ENCODE measurements around the gene BTBD10. TPM values are rescaled to one million over a fixed set of nuclear protein-coding genes. Genes with fewer than 3 reads are reported as not detected.
"Not testable (repeated sequence)": the region's sequence is repeated elsewhere in the genome, so short reads cannot be mapped to it uniquely, and the experiment has no call there.

Gene BTBD10
- total RNA-seq, 1 experiment from 2014 or later, result 18.4 TPM

GRCh38 chr11:13405220-13405619, 57.8 kb downstream of the BTBD10 start:
- Histone ChIP-seq H3K9me3 (ENCODE audit: low read depth, low read length, poor library complexity, severe bottlenecking) (no peaks in the 10 kb centered on the region), H3K4me3 (ENCODE audit: low read depth, low read length, poor library complexity, severe bottlenecking) (no peak overlapping the region), H3K27me3 (replicated peaks; ENCODE audit: insufficient read depth, low read depth, low read length, poor library complexity) (no peaks in the 10 kb centered on the region), H3K4me1 (ENCODE audit: insufficient read depth, low read length, poor library complexity, severe bottlenecking) (no peaks in the 10 kb centered on the region), H3K27ac (ENCODE audit: low read depth, low read length, poor library complexity, severe bottlenecking) (no peak overlapping the region), H3K36me3 (ENCODE audit: insufficient read depth, low read length, poor library complexity, severe bottlenecking) (no peaks in the 10 kb centered on the region)
- TF ChIP-seq CTCF (conservative IDR thresholded peaks at IDR 0.05; ENCODE audit: low read depth, low read length), result no peak
- TF ChIP-seq EZH2 (IDR thresholded peaks at IDR 0.05; ENCODE audit: borderline replicate concordance, low read depth, low read length, poor library complexity, severe bottlenecking), result no peak
- POLR2A ChIA-PET (ENCODE audit: low non-redundant PET), result no interaction called here
- CTCF ChIA-PET, result no interaction called here
- no peak for DNase-seq (ENCODE audit: low spot score)
- no TSS peak for BruUV-seq (replicated peaks)
- intact Hi-C loops (cut with micrococcal nuclease; ENCODE audit: unreplicated experiment), result no loop called here

- BruUV-seq (replicated peaks); H3K36me3 ChIP-seq (ENCODE audit: insufficient read depth, low read length, poor library complexity, severe bottlenecking); DNase-seq (ENCODE audit: low spot score); POLR2A ChIA-PET (ENCODE audit: low non-redundant PET); H3K27me3 ChIP-seq (replicated peaks; ENCODE audit: insufficient read depth, low read depth, low read length, poor library complexity); H3K9me3 ChIP-seq (ENCODE audit: low read depth, low read length, poor library complexity, severe bottlenecking); H3K4me1 ChIP-seq (ENCODE audit: insufficient read depth, low read length, poor library complexity, severe bottlenecking); intact Hi-C loops (cut with micrococcal nuclease; ENCODE audit: unreplicated experiment); H3K4me3 ChIP-seq (ENCODE audit: low read depth, low read length, poor library complexity, severe bottlenecking); H3K27ac ChIP-seq (ENCODE audit: low read depth, low read length, poor library complexity, severe bottlenecking); CTCF ChIA-PET: not testable (repeated sequence)
Observed at GRCh38 chr11:13398335-13398734, 64.7 kb downstream of the BTBD10 start.

- TF ChIP-seq EZH2 (IDR thresholded peaks at IDR 0.05; ENCODE audit: borderline replicate concordance, low read depth, low read length, poor library complexity, severe bottlenecking), result no peak
- no peak for TF ChIP-seq CTCF (conservative IDR thresholded peaks at IDR 0.05; ENCODE audit: low read depth, low read length)
- no peaks in the 10 kb centered on the region for H3K27me3 ChIP-seq (replicated peaks; ENCODE audit: insufficient read depth, low read depth, low read length, poor library complexity)
- H3K9me3 ChIP-seq (ENCODE audit: low read depth, low read length, poor library complexity, severe bottlenecking), result no peaks in the 10 kb centered on the region
- H3K4me3 ChIP-seq (ENCODE audit: low read depth, low read length, poor library complexity, severe bottlenecking), result no peak overlapping the region
- H3K27ac ChIP-seq (ENCODE audit: low read depth, low read length, poor library complexity, severe bottlenecking), result no peak overlapping the region
- no peak for DNase-seq (ENCODE audit: low spot score)
- ChIA-PET POLR2A (ENCODE audit: low non-redundant PET) (interaction anchor here (0.6 kb wide), 1 partner anchor 1759 kb away, joined by 3 read pairs; no protein-coding TSS in a partner anchor), CTCF (no interaction called here)
- intact Hi-C loops (cut with micrococcal nuclease; ENCODE audit: unreplicated experiment), result no loop called here
- no peaks in the 10 kb centered on the region for H3K36me3 ChIP-seq (ENCODE audit: insufficient read depth, low read length, poor library complexity, severe bottlenecking)
- BruUV-seq (replicated peaks), result no TSS peak
- H3K4me1 ChIP-seq (ENCODE audit: insufficient read depth, low read length, poor library complexity, severe bottlenecking), result no peaks in the 10 kb centered on the region
Observed at GRCh38 chr11:13391217-13391616, 71.8 kb downstream of the BTBD10 start.

- DNase-seq (ENCODE audit: low spot score), result no peak
- peaks cover 4% of the 10 kb centered on the region for H3K36me3 ChIP-seq (ENCODE audit: insufficient read depth, low read length, poor library complexity, severe bottlenecking)
- TF ChIP-seq EZH2 (IDR thresholded peaks at IDR 0.05; ENCODE audit: borderline replicate concordance, low read depth, low read length, poor library complexity, severe bottlenecking) (no peak), CTCF (conservative IDR thresholded peaks at IDR 0.05; ENCODE audit: low read depth, low read length) (no peak)
- no TSS peak for BruUV-seq (replicated peaks)
- H3K27me3 ChIP-seq (replicated peaks; ENCODE audit: insufficient read depth, low read depth, low read length, poor library complexity), result no peaks in the 10 kb centered on the region
- ChIA-PET CTCF (no interaction called here), POLR2A (ENCODE audit: low non-redundant PET) (no interaction called here)
- no peak overlapping the region for H3K27ac ChIP-seq (ENCODE audit: low read depth, low read length, poor library complexity, severe bottlenecking)
- H3K9me3 ChIP-seq (ENCODE audit: low read depth, low read length, poor library complexity, severe bottlenecking), result no peaks in the 10 kb centered on the region
- intact Hi-C loops (cut with micrococcal nuclease; ENCODE audit: unreplicated experiment), result no loop called here
- no peak overlapping the region for H3K4me3 ChIP-seq (ENCODE audit: low read depth, low read length, poor library complexity, severe bottlenecking)
- H3K4me1 ChIP-seq (ENCODE audit: insufficient read depth, low read length, poor library complexity, severe bottlenecking), result no peaks in the 10 kb centered on the region
Observed at GRCh38 chr11:13388741-13389140, 74.3 kb downstream of the BTBD10 start.

Data from A673 (cell line).